Measurements from ENCODE around the gene OR4D5. TPM values are rescaled to one million over a fixed set of nuclear protein-coding genes. Genes with fewer than 3 reads are reported as not detected.

OR4D5 gene
- total RNA-seq, 1 donor from 2014 or later: not detected

GRCh38 chr11:123977731-123978347, 38.4 kb downstream of the OR4D5 start, which contains the start of gene OR10S1:
OR10S1 (minus strand) TSS chr11:123977781; CDS start chr11:123977664, 117 bp downstream.
- Mint-ChIP-seq H3K36me3 (ENCODE audit: unreplicated experiment) (peaks cover 10% of the 10 kb centered on the region), H3K27me3 (ENCODE audit: unreplicated experiment) (no peaks in the 10 kb centered on the region), H3K9me3 (ENCODE audit: unreplicated experiment) (peaks cover under 1% of the 10 kb centered on the region), H3K27ac (ENCODE audit: unreplicated experiment) (no peak within 1 kb of the TSS), H3K4me1 (ENCODE audit: low read depth, unreplicated experiment) (no peaks in the 10 kb centered on the region), H3K4me3 (ENCODE audit: unreplicated experiment) (no peak within 1 kb of the TSS)
- no peak for DNase-seq
- no peak for TF ChIP-seq CTCF (IDR thresholded peaks at IDR 0.05; ENCODE audit: partially characterized antibody, unreplicated experiment)

- Mint-ChIP-seq H3K27me3 (ENCODE audit: unreplicated experiment) (no peaks in the 10 kb centered on the region), H3K4me1 (ENCODE audit: low read depth, unreplicated experiment) (no peaks in the 10 kb centered on the region), H3K27ac (ENCODE audit: unreplicated experiment) (no peak overlapping the region), H3K4me3 (ENCODE audit: unreplicated experiment) (no peak overlapping the region), H3K36me3 (ENCODE audit: unreplicated experiment) (peaks cover 12% of the 10 kb centered on the region), H3K9me3 (ENCODE audit: unreplicated experiment) (peaks cover 2% of the 10 kb centered on the region)
- DNase-seq: no peak
- no peak for TF ChIP-seq CTCF (IDR thresholded peaks at IDR 0.05; ENCODE audit: partially characterized antibody, unreplicated experiment)
Observed at GRCh38 chr11:123979311-123979710, 39.9 kb downstream of the OR4D5 start.

Other genes with a start within 250 kb of the OR4D5 start
- gene ZNF202, start 198.0 kb upstream of the OR4D5 start, total RNA-seq (ENCODE audit: unreplicated experiment): 18.2 TPM
- gene OR6X1, start 185.1 kb upstream of the OR4D5 start, total RNA-seq (ENCODE audit: unreplicated experiment): not detected
- gene OR6M1, start 133.3 kb upstream of the OR4D5 start, total RNA-seq (ENCODE audit: unreplicated experiment): not detected
- gene TMEM225, start 53.9 kb upstream of the OR4D5 start, total RNA-seq (ENCODE audit: unreplicated experiment): not detected
- not detected for gene OR8D4, start 37.5 kb upstream of the OR4D5 start, total RNA-seq (ENCODE audit: unreplicated experiment)
- gene OR6T1, start 4.2 kb downstream of the OR4D5 start, total RNA-seq (ENCODE audit: unreplicated experiment): not detected
- gene OR10S1, start 38.2 kb downstream of the OR4D5 start, total RNA-seq (ENCODE audit: unreplicated experiment): not detected
- not detected for gene OR10G6, start 55.5 kb downstream of the OR4D5 start, total RNA-seq (ENCODE audit: unreplicated experiment)
- not detected for gene OR10G4, start 73.4 kb downstream of the OR4D5 start, total RNA-seq (ENCODE audit: unreplicated experiment)
- not detected for gene OR10G9, start 83.4 kb downstream of the OR4D5 start, total RNA-seq (ENCODE audit: unreplicated experiment)
- not detected for gene OR10G8, start 87.2 kb downstream of the OR4D5 start, total RNA-seq (ENCODE audit: unreplicated experiment)
- not detected for gene OR10G7, start 101.7 kb downstream of the OR4D5 start, total RNA-seq (ENCODE audit: unreplicated experiment)
- 2.6 TPM for gene VWA5A, start 175.8 kb downstream of the OR4D5 start, total RNA-seq (ENCODE audit: unreplicated experiment)
- 0.29 TPM for gene OR10D3, start 243.7 kb downstream of the OR4D5 start, total RNA-seq (ENCODE audit: unreplicated experiment)

Measured in glutamatergic neuron (in vitro differentiated cells).